Measurements from ENCODE around the gene LCLAT1.

The LCLAT1 gene

DNA sequence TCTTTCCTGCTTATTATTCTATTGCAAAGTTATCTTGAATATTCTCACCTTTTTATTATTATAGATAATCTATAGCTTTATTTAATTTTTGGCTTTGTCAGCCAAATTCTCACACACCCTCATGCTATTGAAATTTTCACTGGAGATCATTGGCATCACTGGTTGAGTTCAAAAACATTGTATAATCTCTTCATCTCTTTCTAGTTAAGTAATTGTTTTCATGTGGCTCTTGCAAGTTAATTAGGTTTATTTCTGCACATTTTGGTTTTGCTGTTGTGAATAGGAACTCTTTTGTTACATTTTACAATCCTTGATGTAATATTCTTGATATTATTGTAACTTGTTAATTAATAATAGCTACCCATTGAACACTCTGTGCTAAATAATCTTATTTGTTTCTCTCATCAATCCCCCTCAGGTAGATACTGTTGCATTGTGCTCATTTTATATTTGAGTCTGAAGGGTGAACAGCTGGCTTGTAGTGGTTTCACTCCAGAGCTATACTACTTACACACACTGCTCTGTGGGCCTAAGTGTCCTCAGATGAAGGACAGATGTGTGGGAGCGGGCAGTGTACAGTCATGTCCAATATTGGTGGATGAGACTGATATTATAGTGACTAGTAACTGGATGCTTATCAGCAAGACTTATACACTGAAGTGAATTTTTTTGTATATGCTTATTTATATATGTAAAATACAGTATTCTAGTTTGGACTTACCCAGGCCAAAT lies 112.7 kb downstream of the LCLAT1 start:
- H3K9ac ChIP-seq (ENCODE audit: low read length), result no peak overlapping the region
- no peak overlapping the region for H3K4me2 ChIP-seq (ENCODE audit: low read length)
- H4K20me1 ChIP-seq (ENCODE audit: insufficient read depth, low read length), result no peaks in the 10 kb centered on the region
- no peak overlapping the region for H3K27ac ChIP-seq (ENCODE audit: low read length)
- H3K4me3 ChIP-seq (ENCODE audit: low read length), result no peak overlapping the region
- H3K4me1 ChIP-seq (ENCODE audit: low read length), result no peaks in the 10 kb centered on the region
- no peak overlapping the region for H2AFZ ChIP-seq (ENCODE audit: low read depth, low read length)
- no peaks in the 10 kb centered on the region for H3K36me3 ChIP-seq (replicated peaks; ENCODE audit: low read depth, low read length)
- no peaks in the 10 kb centered on the region for H3K27me3 ChIP-seq (ENCODE audit: low read depth, low read length)
- TF ChIP-seq, protein P1, sequence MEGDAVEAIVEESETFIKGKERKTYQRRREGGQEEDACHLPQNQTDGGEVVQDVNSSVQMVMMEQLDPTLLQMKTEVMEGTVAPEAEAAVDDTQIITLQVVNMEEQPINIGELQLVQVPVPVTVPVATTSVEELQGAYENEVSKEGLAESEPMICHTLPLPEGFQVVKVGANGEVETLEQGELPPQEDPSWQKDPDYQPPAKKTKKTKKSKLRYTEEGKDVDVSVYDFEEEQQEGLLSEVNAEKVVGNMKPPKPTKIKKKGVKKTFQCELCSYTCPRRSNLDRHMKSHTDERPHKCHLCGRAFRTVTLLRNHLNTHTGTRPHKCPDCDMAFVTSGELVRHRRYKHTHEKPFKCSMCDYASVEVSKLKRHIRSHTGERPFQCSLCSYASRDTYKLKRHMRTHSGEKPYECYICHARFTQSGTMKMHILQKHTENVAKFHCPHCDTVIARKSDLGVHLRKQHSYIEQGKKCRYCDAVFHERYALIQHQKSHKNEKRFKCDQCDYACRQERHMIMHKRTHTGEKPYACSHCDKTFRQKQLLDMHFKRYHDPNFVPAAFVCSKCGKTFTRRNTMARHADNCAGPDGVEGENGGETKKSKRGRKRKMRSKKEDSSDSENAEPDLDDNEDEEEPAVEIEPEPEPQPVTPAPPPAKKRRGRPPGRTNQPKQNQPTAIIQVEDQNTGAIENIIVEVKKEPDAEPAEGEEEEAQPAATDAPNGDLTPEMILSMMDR (IDR thresholded peaks at IDR 0.05; ENCODE audit: low read depth, low read length), result no peak
- no peak for TF ChIP-seq EZH2phosphoT487 (IDR thresholded peaks at IDR 0.05; ENCODE audit: low read depth)
- no peaks in the 10 kb centered on the region for H3K9me3 ChIP-seq (ENCODE audit: insufficient read depth, low read length)
- H3K79me2 ChIP-seq (ENCODE audit: low read length), result no peaks in the 10 kb centered on the region

DNA sequence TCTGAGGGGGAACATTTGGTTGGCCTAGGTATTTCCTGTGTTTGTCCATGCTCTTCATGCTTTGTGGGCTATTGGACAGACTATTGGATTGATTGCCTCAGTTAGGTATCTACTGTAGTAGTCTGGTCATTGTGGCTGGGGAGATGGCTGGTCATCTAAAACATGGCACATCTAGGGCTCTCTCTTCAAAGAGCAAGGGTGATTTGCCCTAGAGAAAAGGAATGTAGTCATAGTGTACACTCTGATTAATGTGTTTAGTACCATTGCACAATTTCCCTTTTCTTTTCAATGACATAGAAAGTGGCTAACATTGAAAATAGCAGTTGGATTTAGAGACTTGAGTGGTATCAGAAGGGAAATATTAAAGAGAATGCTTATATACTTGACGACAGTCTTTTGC lies 114.3 kb downstream of the LCLAT1 start:
- H3K27me3 ChIP-seq (ENCODE audit: low read depth, low read length), result no peaks in the 10 kb centered on the region
- H3K27ac ChIP-seq (ENCODE audit: low read length), result no peak overlapping the region
- no peak overlapping the region for H3K4me3 ChIP-seq (ENCODE audit: low read length)
- no peaks in the 10 kb centered on the region for H3K79me2 ChIP-seq (ENCODE audit: low read length)
- TF ChIP-seq, protein P1 (IDR thresholded peaks at IDR 0.05; ENCODE audit: low read depth, low read length), result no peak
- TF ChIP-seq EZH2phosphoT487 (IDR thresholded peaks at IDR 0.05; ENCODE audit: low read depth), result no peak
- H4K20me1 ChIP-seq (ENCODE audit: insufficient read depth, low read length), result no peaks in the 10 kb centered on the region
- no peaks in the 10 kb centered on the region for H3K9me3 ChIP-seq (ENCODE audit: insufficient read depth, low read length)
- no peaks in the 10 kb centered on the region for H3K36me3 ChIP-seq (replicated peaks; ENCODE audit: low read depth, low read length)
- no peak overlapping the region for H3K4me2 ChIP-seq (ENCODE audit: low read length)
- H3K4me1 ChIP-seq (ENCODE audit: low read length), result no peaks in the 10 kb centered on the region
- H3K9ac ChIP-seq (ENCODE audit: low read length), result no peak overlapping the region
- H2AFZ ChIP-seq (ENCODE audit: low read depth, low read length), result no peak overlapping the region

DNA sequence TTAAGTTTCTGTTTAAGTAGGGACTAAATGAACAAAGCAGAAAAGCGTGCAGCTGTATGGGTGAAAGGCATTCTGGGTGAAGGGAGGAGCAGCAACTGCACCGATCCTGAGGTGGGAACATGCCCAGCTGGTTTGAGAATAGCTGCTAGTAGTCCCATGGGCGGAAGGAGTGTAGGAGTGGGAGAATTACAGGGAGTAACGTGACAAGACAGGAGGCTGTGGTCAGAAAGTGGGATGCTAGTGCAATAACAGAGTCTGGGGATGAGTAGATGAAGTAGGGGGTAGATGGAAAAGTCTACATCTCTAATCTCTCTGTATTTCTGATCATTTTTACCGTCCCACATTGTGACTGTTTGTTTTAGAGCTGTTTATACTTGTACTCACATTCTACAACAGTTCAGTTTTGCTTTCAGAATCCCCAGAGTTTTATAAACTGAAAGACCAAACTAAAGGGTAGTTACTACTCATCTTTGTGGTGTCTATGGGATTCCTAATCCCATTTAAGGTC lies 118.9 kb downstream of the LCLAT1 start:
- H3K27me3 ChIP-seq (ENCODE audit: low read depth, low read length), result no peaks in the 10 kb centered on the region
- no peak overlapping the region for H3K4me3 ChIP-seq (ENCODE audit: low read length)
- no peaks in the 10 kb centered on the region for H3K79me2 ChIP-seq (ENCODE audit: low read length)
- H3K9ac ChIP-seq (ENCODE audit: low read length), result no peak overlapping the region
- H4K20me1 ChIP-seq (ENCODE audit: insufficient read depth, low read length), result no peaks in the 10 kb centered on the region
- no peak overlapping the region for H3K4me2 ChIP-seq (ENCODE audit: low read length)
- TF ChIP-seq, protein P1 (IDR thresholded peaks at IDR 0.05; ENCODE audit: low read depth, low read length), result no peak
- TF ChIP-seq EZH2phosphoT487 (IDR thresholded peaks at IDR 0.05; ENCODE audit: low read depth), result no peak
- no peak overlapping the region for H3K27ac ChIP-seq (ENCODE audit: low read length)
- H2AFZ ChIP-seq (ENCODE audit: low read depth, low read length), result no peak overlapping the region
- no peaks in the 10 kb centered on the region for H3K4me1 ChIP-seq (ENCODE audit: low read length)
- no peaks in the 10 kb centered on the region for H3K36me3 ChIP-seq (replicated peaks; ENCODE audit: low read depth, low read length)
- no peaks in the 10 kb centered on the region for H3K9me3 ChIP-seq (ENCODE audit: insufficient read depth, low read length)

DNA sequence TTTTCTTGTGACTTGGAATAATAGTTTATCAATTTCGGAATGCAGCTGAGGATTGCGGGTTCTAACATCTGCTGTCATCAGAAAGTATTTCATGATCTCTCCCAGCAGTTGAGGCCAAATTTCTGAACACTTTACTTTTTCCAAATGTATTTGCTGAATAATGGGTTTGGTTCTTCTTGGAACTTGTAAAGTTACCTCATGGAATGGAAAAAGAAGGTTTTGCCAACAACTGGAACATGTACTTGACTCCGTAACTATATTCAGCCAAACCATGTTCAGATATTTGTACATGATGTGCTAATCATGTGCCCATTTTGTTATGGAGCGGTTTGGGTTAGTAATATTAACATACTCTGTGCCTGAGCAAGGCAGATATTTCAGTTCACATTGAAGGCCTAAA lies 119.6 kb downstream of the LCLAT1 start:
- no peaks in the 10 kb centered on the region for H3K27me3 ChIP-seq (ENCODE audit: low read depth, low read length)
- H3K4me2 ChIP-seq (ENCODE audit: low read length), result no peak overlapping the region
- H3K79me2 ChIP-seq (ENCODE audit: low read length), result no peaks in the 10 kb centered on the region
- no peak for TF ChIP-seq EZH2phosphoT487 (IDR thresholded peaks at IDR 0.05; ENCODE audit: low read depth)
- TF ChIP-seq, protein P1 (IDR thresholded peaks at IDR 0.05; ENCODE audit: low read depth, low read length), result no peak
- H2AFZ ChIP-seq (ENCODE audit: low read depth, low read length), result no peak overlapping the region
- H3K9ac ChIP-seq (ENCODE audit: low read length), result no peak overlapping the region
- H3K4me1 ChIP-seq (ENCODE audit: low read length), result no peaks in the 10 kb centered on the region
- H3K27ac ChIP-seq (ENCODE audit: low read length), result no peak overlapping the region
- H3K36me3 ChIP-seq (replicated peaks; ENCODE audit: low read depth, low read length), result no peaks in the 10 kb centered on the region
- no peaks in the 10 kb centered on the region for H3K9me3 ChIP-seq (ENCODE audit: insufficient read depth, low read length)
- H3K4me3 ChIP-seq (ENCODE audit: low read length), result no peak overlapping the region
- H4K20me1 ChIP-seq (ENCODE audit: insufficient read depth, low read length), result no peaks in the 10 kb centered on the region

All from OCI-LY3 (cell line).